B cell (primary cell): ENCODE data around the gene GMPR.

ENCODE experiments used
- EZH2 ChIP-seq: IDR thresholded peaks from 2 replicates; pipeline ENCODE4 v1.6.1; 2012; ENCODE audit warnings: borderline replicate concordance, low read depth, mild to moderate bottlenecking, moderate library complexity, low read length; ENCODE audit not compliant: insufficient read depth, poor library complexity, severe bottlenecking
- TF ChIP-seq, protein P1 (sequence below): fragments of 200-600 bp; IDR thresholded peaks from one replicate; pipeline ENCODE4 v1.8.0; 2022; ENCODE audit warnings: antibody characterized with exemption, mild to moderate bottlenecking

DNA sequence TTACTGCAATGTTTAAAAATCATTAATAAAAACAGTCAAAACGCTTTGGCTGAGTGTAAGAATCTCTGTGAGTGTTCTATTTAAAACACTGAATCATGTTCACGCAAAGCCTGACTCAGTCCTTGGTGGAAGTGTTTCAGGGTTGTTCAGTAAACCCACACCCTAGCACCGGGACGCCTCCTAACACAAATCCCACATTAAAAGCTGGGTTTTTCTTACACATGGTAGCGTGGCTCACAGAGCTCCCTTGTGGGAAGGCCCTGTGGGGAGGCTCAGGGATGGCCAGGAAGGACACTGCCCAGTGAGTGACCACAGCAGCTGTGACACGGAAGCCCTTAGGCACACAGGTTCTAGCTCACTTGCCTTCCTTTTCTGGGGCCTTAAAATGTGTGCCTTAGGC is 80.2 kb downstream of the GMPR start:
- TF ChIP-seq, protein P1, sequence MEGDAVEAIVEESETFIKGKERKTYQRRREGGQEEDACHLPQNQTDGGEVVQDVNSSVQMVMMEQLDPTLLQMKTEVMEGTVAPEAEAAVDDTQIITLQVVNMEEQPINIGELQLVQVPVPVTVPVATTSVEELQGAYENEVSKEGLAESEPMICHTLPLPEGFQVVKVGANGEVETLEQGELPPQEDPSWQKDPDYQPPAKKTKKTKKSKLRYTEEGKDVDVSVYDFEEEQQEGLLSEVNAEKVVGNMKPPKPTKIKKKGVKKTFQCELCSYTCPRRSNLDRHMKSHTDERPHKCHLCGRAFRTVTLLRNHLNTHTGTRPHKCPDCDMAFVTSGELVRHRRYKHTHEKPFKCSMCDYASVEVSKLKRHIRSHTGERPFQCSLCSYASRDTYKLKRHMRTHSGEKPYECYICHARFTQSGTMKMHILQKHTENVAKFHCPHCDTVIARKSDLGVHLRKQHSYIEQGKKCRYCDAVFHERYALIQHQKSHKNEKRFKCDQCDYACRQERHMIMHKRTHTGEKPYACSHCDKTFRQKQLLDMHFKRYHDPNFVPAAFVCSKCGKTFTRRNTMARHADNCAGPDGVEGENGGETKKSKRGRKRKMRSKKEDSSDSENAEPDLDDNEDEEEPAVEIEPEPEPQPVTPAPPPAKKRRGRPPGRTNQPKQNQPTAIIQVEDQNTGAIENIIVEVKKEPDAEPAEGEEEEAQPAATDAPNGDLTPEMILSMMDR: no peak
- TF ChIP-seq EZH2: no peak
